RKO (cell line): ENCODE measurements around the gene CAV2.

ENCODE experiments used
- DNase-seq: peaks from one replicate; pipeline ENCODE4 v3.0.0-alpha.2; 2016; ENCODE audit warnings: low spot score

Gene CAV2

DNA sequence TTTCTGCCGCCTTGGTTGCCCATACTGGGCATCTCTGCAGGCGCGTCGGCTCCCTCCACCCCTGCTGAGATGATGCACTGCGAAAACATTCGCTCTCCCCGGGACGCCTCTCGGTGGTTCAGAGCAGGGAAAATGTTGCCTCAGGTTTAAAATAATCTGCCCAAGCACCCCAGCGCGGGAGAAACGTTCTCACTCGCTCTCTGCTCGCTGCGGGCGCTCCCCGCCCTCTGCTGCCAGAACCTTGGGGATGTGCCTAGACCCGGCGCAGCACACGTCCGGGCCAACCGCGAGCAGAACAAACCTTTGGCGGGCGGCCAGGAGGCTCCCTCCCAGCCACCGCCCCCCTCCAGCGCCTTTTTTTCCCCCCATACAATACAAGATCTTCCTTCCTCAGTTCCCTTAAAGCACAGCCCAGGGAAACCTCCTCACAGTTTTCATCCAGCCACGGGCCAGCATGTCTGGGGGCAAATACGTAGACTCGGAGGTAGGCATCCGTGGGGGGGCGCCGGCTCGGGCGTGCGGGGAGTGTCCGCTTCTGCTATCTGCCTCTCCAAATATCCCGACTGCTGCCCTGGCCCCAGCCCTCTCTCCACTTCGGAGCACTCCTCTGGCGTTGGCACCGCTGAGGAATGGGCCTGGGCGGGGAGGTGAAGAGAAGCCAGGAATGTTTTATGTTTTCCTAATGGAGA is 25.2 kb downstream of the CAV2 start, which contains the start of gene CAV1:
Gene CAV1 (plus strand): TSS at position 428 of the 689 bp plus-strand sequence. CDS start 27 bp downstream, at position 455.
- DNase-seq: peak; percentile 91

GRCh38 chr7:116525298-116525912 is 25.9 kb downstream of the CAV2 start:
- no peak for DNase-seq

GRCh38 chr7:116525913-116526861 is 26.6 kb downstream of the CAV2 start:
- DNase-seq: peak; percentile 83

- no peak for DNase-seq
These were observed 27.4 kb downstream of the CAV2 start for GRCh38 chr7:116526897-116527296.

- no peak for DNase-seq
These were observed 28.0 kb downstream of the CAV2 start for GRCh38 chr7:116527521-116527920.

- peak; percentile 47 for DNase-seq
These were observed 28.7 kb downstream of the CAV2 start for GRCh38 chr7:116528008-116528789.

- DNase-seq: no peak
These were observed 29.7 kb downstream of the CAV2 start for GRCh38 chr7:116529250-116529649.

DNA sequence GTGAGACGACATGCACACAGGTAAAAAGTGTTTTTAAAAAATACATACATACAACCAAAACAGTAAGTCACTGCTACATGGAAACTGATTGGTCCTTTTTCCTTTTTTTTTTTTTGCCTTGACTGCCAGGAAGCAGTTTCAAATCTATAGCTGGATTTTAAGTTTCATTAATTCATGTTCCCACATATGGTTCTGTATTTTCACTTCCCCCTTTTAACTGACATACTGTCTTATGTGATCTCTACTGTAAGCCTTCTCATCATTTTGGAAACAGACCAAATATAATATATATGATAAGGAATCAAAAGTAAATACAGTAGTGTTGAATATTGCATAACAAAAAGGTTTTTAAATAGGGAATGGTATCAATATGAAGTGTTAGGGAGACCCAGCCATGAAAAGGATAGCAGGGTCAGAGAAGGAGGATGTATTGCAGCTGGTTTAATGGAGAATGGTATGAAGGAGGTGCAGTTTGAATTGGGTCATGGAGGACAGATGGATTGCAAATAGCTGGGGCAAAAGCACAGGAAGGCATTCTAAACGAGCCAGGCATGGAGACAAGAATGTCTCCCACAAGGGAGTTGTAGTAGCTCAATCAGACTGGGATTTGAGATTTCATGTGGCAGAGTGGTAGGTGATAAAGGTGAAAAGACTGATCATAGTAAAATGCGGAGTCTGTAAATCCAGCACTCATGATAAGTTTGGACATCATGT is 30.7 kb downstream of the CAV2 start:
- no peak for DNase-seq

GRCh38 chr7:116532102-116532688 is 32.7 kb downstream of the CAV2 start:
- no peak for DNase-seq

DNA sequence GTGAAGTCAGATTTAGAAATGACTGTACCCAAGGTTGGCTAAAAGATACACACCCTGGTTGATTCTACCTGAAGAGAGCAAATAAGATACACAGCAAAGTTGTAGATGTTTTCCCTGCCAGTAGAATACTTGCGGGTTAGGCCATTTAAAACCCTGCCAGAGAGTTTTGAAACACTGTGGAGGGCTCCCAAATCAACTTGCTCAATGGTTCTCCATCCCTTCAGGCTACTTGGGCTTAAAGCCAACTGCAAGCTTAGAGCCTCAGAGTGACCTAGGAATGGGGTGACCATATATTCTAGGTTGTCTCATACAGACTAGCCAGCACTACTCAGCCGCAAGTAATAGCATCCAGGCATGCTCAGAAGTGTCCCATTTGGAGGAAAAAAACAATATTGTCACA is 35.3 kb downstream of the CAV2 start:
- no peak for DNase-seq

DNA sequence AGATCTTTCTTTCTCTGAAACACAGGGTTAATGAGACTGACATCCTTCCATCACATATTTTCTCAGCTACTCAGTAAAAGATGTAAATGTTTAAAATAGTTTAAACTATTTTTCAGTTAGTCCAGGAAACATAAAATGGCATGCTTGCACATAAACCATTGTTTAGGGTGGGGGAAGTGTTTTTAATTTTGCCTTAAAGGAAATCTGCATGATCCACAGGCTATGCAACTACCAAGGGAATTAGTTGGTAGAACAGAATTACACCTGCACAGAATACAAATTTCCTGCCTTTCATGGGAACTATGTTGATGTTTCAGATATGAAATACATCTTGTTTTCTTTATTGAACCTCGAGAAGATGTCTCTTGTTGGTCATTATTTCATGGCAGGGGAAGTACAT is 35.9 kb downstream of the CAV2 start:
- DNase-seq: no peak

DNA sequence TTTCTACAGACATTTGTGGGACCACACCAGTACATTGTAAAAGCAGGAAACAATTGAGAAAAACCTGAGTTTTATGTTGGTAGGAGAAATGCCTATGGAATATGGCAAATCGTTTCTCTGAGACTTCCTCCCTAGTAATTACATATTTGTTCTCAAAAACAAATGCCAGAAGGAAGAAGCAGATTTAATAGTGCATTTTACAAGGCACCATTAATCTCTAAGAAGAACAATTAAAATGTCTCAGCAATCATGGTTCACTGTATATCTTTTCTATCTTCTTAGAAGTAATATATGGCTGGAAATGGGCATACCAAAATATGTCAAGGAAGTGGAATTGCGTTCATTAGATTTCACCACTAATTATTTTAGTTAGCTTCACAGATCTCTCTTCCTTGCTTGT is 38.6 kb downstream of the CAV2 start:
- no peak for DNase-seq

GRCh38 chr7:116539879-116540278 is 40.3 kb downstream of the CAV2 start:
- DNase-seq: no peak

GRCh38 chr7:116540743-116541142 is 41.2 kb downstream of the CAV2 start:
- DNase-seq: no peak

DNA sequence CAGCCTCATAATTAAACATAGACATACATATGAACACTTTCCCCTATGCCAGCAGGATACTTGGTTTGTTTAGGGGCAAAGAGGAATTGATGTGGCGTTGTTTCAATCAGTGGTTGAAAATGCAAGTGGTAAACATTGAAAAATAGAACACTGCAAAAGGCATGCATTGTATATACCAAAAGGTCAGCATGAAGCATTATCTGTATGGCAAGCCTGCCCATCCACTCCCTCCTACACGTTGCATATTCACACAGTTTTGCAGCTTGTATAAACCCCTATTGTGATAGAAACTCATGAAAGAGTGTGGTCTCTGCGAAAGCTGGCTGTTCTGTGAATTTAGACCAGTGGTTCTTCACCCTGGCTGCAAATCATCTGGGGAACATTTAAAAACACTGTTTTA is 42.4 kb downstream of the CAV2 start:
- no peak for DNase-seq

- no peak for DNase-seq
These were observed 43.1 kb downstream of the CAV2 start for GRCh38 chr7:116542618-116543017.

DNA sequence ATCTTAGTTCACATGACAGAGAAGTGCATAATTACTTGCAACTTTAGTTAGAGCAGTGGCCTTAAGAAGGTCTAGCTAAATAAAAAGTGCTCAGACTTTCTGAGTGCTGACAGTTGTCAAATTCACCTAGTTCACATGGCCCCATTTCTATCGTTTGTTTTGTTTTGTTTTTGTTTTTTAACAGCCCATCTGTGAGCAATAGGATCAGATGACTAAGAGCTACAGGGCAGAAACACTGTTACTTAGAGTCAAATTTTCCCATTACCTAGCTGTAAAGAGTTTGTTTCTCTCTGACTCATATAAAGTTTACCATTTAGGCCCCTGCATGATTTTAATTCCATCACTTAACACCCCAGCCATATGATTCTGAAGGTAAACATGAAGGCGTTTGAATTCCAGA is 44.1 kb downstream of the CAV2 start:
- peak; percentile 46 for DNase-seq

GRCh38 chr7:116544487-116544886 is 44.9 kb downstream of the CAV2 start:
- DNase-seq: no peak

- no peak for DNase-seq
These were observed 46.0 kb downstream of the CAV2 start for GRCh38 chr7:116545411-116545993.

DNA sequence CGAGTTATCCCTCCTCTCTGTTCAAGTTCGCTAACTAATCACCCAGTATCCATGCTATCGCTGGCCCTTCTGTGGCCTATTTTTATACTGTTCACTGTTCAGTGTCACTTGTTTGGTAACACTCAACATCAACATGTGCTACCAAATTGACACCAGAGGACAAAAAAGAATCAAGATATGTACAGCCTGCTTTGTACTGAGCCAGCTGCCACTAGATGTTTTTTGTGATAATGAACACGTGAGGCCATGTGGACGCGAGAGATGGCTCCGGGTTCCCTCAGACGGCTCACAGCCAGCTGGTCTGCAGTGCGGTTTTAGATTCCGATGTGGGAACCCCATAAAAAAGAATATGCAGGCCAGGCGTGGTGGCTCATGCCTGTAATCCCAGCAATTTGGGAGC is 46.5 kb downstream of the CAV2 start:
- DNase-seq: no peak

GRCh38 chr7:116546916-116547315 is 47.4 kb downstream of the CAV2 start:
- DNase-seq: no peak
